Stimulated activated CD4-positive, alpha-beta T cell treated with anti-CD3 and anti-CD28 coated beads, Interleukin-4, amount 100 ng/mL, for 48 hours (primary cell): ENCODE measurements around the gene FUT1.
A peak's percentile ranks its signal among the peaks of the same experiment; 100 is the strongest.
"Not testable (repeated sequence)": the region's sequence is repeated elsewhere in the genome, so short reads cannot be mapped to it uniquely, and the experiment has no call there.

Source experiments
- DNase-seq, 2 donors: peaks; one replicate each; pipeline ENCODE4 v3.0.0-alpha.2; 2020; ENCODE audit warnings: low read depth in 2 of 2

The FUT1 gene

DNA sequence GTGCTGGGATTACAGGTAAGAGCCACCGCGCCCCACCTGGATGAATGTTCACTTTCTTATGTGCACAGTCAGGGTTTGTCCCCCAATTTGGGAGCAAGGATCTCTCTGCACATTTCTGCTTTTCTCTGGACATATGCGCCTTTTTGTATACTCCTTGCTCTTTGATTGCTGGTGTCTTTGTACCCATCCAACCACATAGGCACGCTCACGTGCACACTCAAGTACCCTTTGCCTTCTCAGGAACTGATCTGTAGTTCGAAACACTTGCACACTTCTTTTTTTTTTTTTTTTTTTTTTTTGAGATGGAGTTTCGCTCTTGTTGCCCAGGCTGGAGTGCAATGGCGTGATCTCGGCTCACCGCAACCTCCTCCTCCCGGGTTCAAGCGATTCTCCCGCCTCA is 34.3 kb downstream of the FUT1 start:
- DNase-seq: not testable (repeated sequence)

DNA sequence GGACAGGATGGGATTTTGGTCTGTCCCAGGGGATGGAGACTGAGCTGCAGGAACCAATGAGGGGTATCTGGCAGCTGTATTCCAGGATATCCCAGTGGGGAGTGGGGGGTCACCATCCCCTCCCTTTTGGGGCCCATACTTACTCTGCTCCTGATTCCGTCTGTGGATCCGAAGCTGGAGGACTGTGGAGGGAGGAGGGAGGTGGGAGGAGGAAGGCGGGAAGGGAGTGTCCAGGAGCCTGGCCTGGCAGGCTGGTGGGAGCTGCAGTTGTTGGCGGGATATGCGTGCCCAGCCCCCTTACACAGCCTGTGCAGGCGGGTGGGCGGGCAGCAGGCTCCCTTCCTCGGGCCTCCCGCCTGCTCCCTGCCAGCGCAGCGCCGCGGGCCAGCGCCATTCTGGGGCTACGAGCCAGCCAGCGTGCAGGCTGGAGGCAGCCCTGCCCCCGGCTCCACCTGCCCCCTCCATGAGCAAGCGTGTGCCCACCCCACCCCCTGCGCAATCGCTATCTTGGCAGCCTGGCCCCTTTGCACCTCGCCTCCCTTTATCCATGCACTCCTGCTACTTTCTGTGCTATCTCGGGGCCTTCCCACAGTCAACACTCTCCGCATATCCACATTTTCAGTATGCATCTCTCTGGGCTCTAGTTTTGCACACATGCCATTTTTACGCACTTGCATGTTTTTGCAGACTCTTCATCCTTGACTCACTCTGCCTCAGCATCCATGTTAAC is 35.7 kb downstream of the FUT1 start:
- DNase-seq: no peak

DNA sequence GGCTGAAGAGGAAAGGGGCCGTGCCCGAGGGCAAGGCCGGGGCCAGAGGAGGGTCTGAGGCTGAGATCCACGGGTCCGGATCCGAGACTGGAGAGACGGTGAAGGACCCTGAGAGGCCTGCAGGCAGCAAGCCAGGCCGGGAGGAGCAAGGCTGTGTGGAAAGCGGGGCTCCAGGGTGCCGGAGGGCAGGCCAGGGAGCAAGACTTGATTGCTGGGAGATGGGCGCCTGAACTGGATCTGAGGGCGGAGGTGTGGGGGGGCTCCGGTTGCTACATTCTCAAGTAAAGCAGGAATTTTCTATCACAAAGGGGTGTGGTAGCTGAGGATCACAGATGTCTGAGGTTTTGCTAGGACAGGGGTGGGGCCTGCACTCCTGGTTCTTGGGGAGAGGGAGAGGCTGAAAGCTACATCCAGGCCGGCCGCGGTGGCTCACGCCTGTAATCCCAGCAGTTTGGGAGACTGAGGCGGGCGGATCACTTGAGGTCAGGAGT is 36.7 kb downstream of the FUT1 start:
- DNase-seq: no peak

DNA sequence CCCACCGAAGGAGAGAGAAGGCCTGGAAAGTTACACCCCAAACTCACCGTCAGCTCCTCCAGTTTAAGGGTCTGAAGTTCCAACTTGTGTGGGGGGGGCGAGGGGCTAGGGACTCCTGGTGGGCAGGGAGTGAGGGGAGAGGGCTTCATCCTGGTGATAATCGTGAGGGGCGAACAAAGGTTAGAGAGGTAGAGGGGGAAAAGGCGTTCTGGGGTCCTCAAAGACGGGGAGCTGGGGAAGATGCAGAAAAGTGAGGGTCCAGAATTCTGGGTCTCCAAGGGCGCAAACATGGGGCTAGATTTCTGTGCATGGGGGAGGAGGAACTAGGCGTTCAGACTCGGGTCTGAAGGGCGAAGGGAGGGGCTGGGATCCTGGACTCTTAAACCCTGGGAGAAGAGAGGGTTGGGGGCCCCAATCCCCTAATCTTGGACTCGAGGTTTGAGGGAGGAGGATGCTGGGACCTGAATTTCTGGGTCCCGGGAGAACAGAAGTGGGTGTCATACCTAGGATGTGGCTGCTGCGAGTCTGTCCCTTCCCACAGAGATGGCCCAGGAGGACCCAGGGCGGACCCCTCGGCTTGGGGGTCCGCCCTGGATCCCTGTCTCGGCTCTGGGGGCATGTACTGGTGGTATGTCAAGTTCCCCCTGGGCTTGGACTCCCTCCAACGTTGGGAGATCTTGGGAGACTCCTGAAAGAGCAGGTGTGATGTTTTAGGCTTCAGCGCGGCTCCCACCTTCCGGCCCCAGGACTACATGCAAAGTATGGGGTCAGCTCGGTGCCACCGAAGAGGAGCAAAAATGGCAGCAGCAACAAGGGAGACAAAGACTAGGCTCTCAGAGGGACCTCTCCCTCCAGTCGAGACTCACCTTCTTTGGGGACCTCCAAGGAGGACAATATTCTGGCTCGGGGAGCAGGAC is 37.4 kb downstream of the FUT1 start:
- DNase-seq: no peak

DNA sequence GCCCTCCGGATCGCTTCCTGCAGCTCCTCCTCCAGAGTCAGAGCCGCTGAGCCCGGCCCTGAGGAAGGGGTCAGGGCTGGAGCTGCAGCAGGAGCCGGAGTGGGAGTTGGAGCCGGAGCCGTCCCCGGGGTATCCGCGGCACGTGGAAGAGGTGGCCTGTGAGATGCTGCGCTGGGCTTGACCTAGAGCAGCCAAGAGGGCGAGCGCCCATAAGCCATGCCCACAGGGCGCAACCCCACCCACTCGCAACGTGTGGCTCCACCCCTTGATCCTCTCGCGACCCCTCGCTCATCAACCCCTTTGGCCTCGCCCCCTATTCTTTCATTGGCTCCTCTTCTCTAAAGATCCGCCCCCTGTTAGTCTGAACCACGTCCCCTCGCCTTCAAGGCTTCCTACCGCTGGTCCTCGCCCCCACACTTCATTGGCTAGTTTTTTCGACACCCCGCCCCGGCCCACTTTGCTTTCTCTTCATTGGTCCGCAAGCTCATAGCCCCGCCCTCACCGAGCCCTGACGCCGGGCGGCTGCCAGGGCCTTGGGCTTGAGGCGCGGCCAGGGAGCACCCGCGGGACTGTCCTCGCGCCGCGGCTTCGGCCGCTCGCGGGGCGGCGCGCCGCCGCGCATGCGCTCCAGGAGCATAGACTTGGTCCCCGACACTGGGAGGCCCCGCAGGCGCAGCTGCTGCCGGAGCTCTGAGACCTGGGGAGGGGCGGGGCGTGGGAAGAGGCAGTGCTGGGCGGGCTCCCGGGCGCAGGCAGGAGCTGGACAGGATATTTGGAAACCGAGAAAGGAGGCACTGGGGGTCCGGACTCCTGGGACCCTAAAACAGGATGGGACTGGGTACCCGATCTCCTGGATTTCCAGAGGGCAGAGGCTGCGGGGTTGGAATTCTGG is 38.3 kb downstream of the FUT1 start:
- peak; percentile 97 to 98 for DNase-seq

DNA sequence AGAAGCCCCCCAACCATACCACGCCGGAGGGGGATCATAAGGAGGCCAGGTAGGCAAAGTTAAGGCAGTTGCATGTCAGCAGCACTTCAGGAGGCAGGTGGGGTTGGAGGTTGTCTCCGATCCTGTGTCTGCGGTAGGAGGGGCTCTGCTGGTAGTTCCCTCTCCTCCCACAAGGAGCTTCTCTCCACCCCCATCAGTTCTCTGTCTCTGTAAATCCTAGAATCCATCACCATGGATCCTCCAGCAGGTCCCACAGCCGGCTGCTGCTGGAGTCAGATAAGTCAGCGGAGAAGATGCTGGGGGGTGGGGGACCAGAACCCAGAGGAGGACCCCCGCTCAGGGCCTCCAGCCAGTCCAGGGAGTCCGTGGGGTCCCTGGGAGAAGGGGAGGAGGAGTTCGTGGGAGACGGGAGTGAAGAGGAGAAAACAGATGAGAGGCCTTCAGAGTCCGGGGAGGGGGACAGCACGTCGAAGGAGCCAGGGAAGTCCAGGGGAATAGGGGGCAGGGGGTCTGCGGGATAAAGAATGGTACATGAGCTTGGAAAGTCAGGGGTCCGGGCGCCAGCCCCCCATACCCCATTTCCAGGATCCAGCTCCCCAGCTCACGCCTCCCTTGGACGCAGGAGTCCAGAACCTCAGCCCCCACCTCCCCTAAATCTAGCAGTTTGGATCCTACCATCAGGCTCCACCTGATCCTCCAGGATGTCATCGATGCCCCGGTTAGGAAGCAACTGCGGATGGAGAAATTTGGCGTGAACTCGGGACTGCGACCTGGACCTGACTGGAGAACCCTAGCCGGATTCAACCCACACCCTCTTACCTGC is 39.2 kb downstream of the FUT1 start:
- DNase-seq: no peak

DNA sequence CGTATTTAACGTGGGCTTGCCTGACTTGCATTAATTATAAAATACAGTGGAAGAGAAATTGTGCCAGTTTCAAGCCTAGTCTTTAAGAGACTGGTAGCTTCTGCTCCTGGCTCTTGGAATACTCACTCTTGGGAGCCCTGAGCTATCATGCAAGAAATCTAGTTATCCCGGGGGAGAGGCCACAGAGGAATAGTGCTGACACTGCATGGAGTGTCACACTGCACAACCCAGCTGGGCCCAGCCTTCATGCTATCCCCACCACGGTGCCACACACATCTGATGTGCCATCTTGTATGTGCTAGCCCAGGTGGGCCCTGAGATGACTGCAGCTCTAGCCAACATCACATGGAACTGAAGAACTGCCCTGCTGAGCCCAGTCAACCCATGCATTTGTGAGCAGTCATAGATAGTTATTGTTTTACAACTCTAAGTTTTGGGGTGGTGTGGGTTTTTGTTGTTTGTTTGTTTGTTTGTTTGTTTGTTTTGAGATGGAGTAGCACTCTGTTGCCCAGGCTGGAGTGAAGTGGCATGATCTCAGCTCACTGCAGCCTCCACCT is 41.3 kb downstream of the FUT1 start:
- DNase-seq: no peak

DNA sequence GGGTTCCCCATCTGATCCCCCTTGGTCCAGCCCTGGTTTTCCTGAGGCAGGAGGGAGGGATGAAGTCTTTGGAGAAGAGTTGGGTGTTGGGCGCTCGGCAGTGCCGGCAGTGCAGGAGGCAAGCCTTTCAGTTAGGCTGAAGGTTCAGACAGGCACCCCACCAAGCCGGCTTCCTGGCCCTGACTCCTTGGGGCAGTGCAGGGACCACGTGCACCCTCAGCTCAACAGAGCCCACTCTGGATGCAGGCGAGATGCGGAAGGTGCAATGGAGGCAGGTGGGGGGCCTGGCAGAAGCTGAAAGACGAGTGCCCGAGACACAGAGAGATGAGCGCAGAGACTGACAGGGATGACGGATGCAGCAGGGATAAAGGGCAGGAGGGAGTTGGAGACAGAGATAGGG is 44.0 kb downstream of the FUT1 start:
- no peak for DNase-seq

DNA sequence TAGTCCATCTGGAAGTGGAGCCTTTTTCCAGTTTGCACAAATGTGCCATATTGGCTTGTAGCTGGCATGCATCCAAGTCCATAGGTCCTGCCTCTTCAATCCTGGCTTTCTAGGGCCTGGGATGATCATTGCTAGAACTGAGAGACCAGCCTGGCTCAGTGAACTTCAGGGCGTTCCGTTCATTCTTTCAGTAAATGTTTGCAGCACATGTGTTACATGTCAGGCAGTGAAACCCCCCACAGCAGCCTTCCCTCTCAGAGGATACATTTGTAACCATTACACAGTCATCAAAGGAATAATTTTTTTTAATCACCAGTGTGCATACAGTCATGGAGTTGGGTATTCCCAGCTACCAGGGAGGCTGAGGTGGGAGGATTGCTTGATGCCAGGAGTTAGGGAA is 47.0 kb downstream of the FUT1 start:
- no peak for DNase-seq

DNA sequence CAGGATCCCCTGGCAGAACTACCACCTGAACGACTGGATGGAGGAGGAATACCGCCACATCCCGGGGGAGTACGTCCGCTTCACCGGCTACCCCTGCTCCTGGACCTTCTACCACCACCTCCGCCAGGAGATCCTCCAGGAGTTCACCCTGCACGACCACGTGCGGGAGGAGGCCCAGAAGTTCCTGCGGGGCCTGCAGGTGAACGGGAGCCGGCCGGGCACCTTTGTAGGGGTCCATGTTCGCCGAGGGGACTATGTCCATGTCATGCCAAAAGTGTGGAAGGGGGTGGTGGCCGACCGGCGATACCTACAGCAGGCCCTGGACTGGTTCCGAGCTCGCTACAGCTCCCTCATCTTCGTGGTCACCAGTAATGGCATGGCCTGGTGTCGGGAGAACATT is 49.1 kb downstream of the FUT1 start:
- DNase-seq: no peak

DNA sequence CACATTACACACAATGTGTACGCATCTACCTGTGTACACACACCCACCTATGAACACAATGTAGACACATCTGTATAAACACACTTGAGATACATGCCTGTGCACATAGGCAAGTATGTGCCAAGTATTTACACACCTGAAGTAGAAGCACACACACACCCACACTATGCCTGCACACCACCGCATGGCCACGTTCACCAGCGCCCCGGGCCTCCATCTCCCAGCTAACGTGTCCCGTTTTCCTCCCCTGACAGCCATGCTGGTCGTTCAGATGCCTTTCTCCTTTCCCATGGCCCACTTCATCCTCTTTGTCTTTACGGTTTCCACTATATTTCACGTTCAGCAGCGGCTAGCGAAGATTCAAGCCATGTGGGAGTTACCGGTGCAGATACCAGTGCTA is 49.7 kb downstream of the FUT1 start:
- no peak for DNase-seq

DNA sequence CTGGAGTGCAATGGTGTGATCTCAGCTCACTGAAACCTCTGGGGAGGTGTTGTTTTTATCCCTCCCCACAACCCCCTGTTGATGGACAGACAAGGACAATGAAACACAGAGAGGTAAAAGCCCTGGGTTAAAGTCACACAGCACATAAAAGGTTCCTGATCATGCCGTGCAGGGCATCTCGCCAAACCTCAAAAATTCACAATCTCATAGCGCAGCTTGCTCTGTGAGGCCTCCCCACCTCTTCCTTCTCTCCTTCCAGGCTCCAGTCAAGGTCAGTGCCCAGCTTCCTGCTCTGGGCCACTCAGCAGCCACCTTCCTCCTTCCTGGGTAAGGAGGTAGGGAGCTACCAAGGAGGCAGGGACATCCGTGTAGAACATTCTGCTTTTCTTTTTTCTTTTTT is 54.4 kb downstream of the FUT1 start:
- no peak for DNase-seq
